Kidney (tissue), 14 donors: Measurements from ENCODE around the gene ATP6V1B1. TPM values are rescaled to one million over a fixed set of nuclear protein-coding genes. Genes with fewer than 3 reads are reported as not detected.

ENCODE experiments used
- DNase-seq, 5 donors: peaks; one replicate each; pipeline ENCODE4 v3.0.0-alpha.2; 2013 to 2020
- FAIRE-seq: peaks from 2 replicates; lab custom pipeline; 2012; peaks lifted over from hg19 to GRCh38; lab: Jason Lieb, UNC
- H3K27ac ChIP-seq, 2 donors: one replicate each; pipeline ENCODE4 v1.7.0; 2013; ENCODE audit warnings: low read depth in 2 of 2, low read length in 2 of 2, inconsistent platforms in 1 of 2
- H3K27me3 ChIP-seq: one replicate; pipeline ENCODE4 v1.7.1; 2013; ENCODE audit warnings: low read length, inconsistent platforms; ENCODE audit not compliant: control insufficient read depth, insufficient read depth
- H3K36me3 ChIP-seq, 3 donors: one replicate each; pipeline versions ENCODE4 v1.7.0 to v1.7.1; 2013; ENCODE audit warnings: low read length in 3 of 3, control low read depth in 1 of 3, inconsistent platforms in 1 of 3; ENCODE audit not compliant: insufficient read depth in 3 of 3, control insufficient read depth in 2 of 3
- H3K4me1 ChIP-seq, 3 donors: one replicate each; pipeline versions ENCODE4 v1.7.0 to v1.7.1; 2013; ENCODE audit warnings: low read length in 3 of 3, inconsistent platforms in 1 of 3, low read depth in 1 of 3; ENCODE audit not compliant: control insufficient read depth in 2 of 3, insufficient read depth in 2 of 3
- H3K4me3 ChIP-seq, 3 donors: one replicate each; pipeline versions ENCODE4 v1.7.0 to v1.8.1; 2013; ENCODE audit warnings: low read length in 3 of 3, control low read depth in 1 of 3, inconsistent platforms in 1 of 3
- H3K9ac ChIP-seq, 3 donors: one replicate each; pipeline versions ENCODE4 v1.7.0 to v1.7.1; 2013; ENCODE audit warnings: low read length in 3 of 3, control low read depth in 1 of 3, inconsistent platforms in 1 of 3
- H3K9me3 ChIP-seq, 3 donors: one replicate each; pipeline versions ENCODE4 v1.7.0 to v1.7.1; 2013; ENCODE audit warnings: low read length in 3 of 3, control low read depth in 1 of 3, inconsistent platforms in 1 of 3; ENCODE audit not compliant: control insufficient read depth in 2 of 3, insufficient read depth in 1 of 3
- CTCF ChIP-seq: IDR thresholded peaks from 3 replicates; pipeline ENCODE4 v1.5.1; 2012; ENCODE audit warnings: mild to moderate bottlenecking, moderate library complexity, borderline replicate concordance; ENCODE audit not compliant: insufficient read depth; ENCODE audit errors: extremely low read depth
- intact Hi-C: fragments of 100-400 bp; cut with DNase I; formaldehyde crosslinking; loops from one replicate; pipeline ENCODE4 v1.11.1; 2022
- polyA plus RNA-seq: library from polyadenylated mRNA; stranded (reverse); fragments of 350-450 nt; fragmentation: Illumina TruSeq; extraction: RNeasy Lipid Tissue Mini Kit (QIAGEN cat#74804); gene quantifications from one replicate; pipeline ENCODE4 v1.2.3, GENCODE V29; 2014; ENCODE audit warnings: low read depth, low replicate concordance; ENCODE audit not compliant: insufficient read depth
- total RNA-seq: library from RNA; stranded (reverse); fragmentation: NEBNext Ultra II Directional; extraction: Animal tissue kit (Norgen Biotek cat#: 25700); gene quantifications from one replicate; pipeline ENCODE4 v1.2.1, GENCODE V29; 2021
- donor health status: control.
- donor health status: control.
- donor health status: control.
- donor health status: control.
- donor health status: control.
- donor health status: DM: yes; HTN: yes; CAD: no.
- donor health status: Normal renal cell carcinoma (clear cell type).

The ATP6V1B1 gene
- total and polyA plus RNA-seq, 2 donors from 2014 or later, result 37.9 to 400 TPM

DNA sequence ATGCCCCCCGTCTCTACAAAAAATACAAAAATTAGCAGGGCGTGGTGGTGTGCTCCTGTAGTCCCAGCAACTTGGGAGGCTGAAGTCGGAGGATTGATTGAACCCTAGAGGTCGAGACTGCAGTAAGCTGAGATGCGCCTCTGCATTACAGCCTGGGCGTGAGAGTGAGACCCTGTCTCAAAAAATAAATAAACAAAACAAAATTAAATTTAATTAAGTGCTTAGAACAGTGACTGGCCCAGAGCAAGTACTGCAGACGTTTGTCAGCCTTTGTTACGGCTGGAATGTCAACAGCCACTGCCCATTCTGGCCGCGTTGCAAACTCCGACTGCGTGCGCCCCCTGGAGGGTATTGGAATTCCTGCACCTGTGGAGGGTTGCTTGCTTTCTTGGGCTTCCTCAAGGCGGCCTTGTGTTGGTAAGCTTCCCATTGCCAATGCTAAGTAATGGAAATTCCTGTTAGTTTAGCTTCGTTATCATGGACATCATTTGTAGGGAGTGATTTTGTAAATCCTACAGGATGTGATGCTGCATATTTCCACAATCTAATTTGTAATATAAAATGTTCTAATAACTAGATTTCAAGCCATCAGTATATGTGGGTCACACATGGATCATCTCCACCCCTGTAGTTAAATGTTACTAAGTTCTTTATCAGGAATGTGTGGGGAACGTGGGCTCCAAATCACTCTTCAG lies 15.9 kb upstream of the ATP6V1B1 start:
- H3K4me1 ChIP-seq, result peaks cover 0 to 3% (median 0%) of the 10 kb centered on the region in 3 donors
- H3K27me3 ChIP-seq, result no peaks in the 10 kb centered on the region
- peaks cover 0 to 4% (median 0%) of the 10 kb centered on the region in 3 donors for H3K9me3 ChIP-seq
- no peak overlapping the region for H3K9ac ChIP-seq
- H3K4me3 ChIP-seq, result no peak overlapping the region
- peak in 4 of 5 donors; percentile 88 to 92 (median 89) for DNase-seq
- peak; percentile 85 for TF ChIP-seq CTCF
- H3K36me3 ChIP-seq, result no peaks in the 10 kb centered on the region
- H3K27ac ChIP-seq, result no peak overlapping the region
- intact Hi-C loops, result no loop called here
- peak; percentile 88 for FAIRE-seq

DNA sequence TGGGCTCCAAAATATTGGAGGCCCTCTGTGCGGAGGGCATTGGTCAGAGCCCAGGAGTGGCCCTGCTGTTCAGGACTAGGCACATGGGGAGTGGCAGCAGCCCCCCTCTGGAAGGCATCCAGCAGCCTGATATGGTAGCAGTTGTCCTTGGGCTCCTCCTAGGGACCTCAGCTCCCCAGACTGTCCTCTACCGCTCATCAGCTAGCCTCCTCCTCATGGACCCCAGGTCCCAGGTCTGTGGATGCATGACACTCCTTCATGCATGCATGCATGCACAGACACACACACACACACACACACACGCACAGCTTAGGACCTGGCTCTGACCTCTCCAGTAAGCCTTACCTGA lies 15.4 kb upstream of the ATP6V1B1 start:
- no peaks in the 10 kb centered on the region for H3K27me3 ChIP-seq
- TF ChIP-seq CTCF, result no peak
- H3K27ac ChIP-seq, result no peak overlapping the region
- H3K9ac ChIP-seq, result no peak overlapping the region
- H3K9me3 ChIP-seq, result peaks cover 0 to 4% (median 0%) of the 10 kb centered on the region in 3 donors
- intact Hi-C loops, result no loop called here
- no peak overlapping the region for H3K4me3 ChIP-seq
- peaks cover 0 to 3% (median 0%) of the 10 kb centered on the region in 3 donors for H3K4me1 ChIP-seq
- peak in 1 of 5 donors; percentile 41 for DNase-seq
- no peak for FAIRE-seq
- H3K36me3 ChIP-seq, result no peaks in the 10 kb centered on the region

DNA sequence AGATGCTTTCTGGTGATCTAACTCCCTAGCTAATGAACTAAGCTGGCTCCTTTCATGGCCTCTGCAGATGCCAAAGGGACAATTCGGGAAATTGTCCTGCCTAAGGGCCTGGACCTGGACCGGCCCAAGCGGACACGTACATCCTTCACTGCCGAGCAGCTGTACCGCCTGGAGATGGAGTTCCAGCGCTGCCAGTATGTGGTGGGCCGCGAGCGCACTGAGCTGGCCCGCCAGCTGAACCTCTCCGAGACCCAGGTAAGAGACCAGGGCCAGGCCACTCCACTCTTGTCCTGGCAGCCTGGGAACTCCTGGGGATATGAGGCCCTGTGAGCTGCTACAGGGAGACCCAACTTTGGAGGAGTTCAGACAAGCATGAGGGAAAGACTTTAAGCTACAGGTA lies 14.7 kb upstream of the ATP6V1B1 start:
- Histone ChIP-seq H3K9me3 (peaks cover 0 to 4% (median 0%) of the 10 kb centered on the region in 3 donors), H3K4me3 (no peak overlapping the region), H3K27ac (no peak overlapping the region), H3K36me3 (no peaks in the 10 kb centered on the region), H3K4me1 (peaks cover 0 to 3% (median 0%) of the 10 kb centered on the region in 3 donors), H3K9ac (no peak overlapping the region), H3K27me3 (no peaks in the 10 kb centered on the region)
- FAIRE-seq (no peak), DNase-seq (peak in 1 of 5 donors; percentile 37)
- intact Hi-C loops, result no loop called here
- TF ChIP-seq CTCF, result no peak
